ENCODE data around the gene STAT5A.
"Not testable (repeated sequence)": the region's sequence is repeated elsewhere in the genome, so short reads cannot be mapped to it uniquely, and the experiment has no call there.

The STAT5A gene

DNA sequence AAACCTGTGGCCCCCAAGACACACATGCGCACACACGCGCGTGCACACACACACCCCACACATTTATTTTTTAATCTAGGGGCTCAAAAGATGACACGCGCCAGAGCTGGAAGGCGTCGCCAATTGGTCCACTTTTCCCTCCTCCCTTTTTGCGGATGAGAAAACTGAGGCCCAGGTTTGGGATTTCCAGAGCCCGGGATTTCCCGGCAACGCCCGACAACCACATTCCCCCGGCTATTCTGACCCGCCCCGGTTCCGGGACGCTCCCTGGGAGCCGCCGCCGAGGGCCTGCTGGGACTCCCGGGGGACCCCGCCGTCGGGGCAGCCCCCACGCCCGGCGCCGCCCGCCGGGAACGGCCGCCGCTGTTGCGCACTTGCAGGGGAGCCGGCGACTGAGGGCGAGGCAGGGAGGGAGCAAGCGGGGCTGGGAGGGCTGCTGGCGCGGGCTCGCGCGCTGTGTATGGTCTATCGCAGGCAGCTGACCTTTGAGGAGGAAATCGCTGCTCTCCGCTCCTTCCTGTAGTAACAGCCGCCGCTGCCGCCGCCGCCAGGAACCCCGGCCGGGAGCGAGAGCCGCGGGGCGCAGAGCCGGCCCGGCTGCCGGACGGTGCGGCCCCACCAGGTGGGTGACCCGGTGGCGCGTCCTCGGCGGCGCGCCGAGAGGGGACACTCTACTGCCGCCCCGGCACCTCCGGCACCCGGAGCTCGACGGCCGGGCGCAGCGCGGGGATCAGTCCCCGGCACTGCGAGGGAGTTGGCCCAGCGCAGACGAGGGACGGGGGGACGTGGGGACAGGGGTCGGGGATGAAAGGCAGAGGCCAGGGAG lies at the start of gene STAT5A:
Gene STAT5A (plus strand): TSS at position 522 of the 826 bp plus-strand sequence. CDS start 914 bp downstream, outside the sequence.
- DNase-seq = peak; percentile 62 to 65

GRCh38 chr17:42239576-42239975 lies 48.7 kb upstream of the STAT5A start:
- DNase-seq = not testable (repeated sequence)

DNA sequence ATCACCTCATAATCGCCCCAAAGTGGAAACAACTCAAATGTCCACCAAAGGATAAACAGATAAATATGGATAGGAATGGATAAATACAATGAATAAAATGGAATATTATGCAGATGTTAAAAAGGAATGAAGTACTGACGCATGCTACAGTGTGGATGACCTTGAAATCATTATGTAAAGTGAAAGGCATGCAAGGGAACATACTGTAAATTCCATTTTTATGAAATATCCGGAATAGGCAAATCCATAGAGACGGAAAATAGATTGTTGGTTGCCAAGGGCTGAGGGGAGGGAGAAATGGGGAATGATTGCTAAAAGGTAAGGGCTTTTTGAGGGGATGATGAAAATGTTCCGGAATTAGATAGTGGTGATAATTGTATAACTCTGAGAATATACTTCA lies 48.1 kb upstream of the STAT5A start:
- no peak for DNase-seq

GRCh38 chr17:42240863-42241262 lies 47.4 kb upstream of the STAT5A start:
- DNase-seq = not testable (repeated sequence)

GRCh38 chr17:42241871-42242270 lies 46.4 kb upstream of the STAT5A start:
- DNase-seq = no peak

DNA sequence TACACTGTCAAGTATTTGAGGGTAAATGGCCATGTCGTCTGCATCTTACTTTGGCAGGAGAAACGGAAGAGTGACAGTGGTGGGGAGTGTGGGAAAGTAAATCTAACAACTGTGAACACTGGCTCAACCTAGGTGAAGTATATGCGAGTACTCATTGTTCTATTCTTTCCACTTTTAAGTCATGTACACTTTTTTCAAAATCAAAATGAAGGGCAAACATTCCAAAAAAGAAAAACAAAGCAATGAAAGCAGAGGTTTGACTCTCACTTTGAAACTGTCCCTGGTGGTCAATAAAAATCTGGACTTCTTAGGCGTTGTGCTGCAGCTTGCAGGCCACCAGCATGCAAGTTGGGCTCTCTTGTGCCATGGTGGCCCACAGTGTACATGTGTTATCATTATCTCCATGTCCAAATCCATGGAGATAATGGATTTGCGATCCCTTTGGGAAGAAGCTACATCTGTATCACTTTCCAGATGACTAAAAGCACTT lies 44.8 kb upstream of the STAT5A start:
- DNase-seq = no peak

DNA sequence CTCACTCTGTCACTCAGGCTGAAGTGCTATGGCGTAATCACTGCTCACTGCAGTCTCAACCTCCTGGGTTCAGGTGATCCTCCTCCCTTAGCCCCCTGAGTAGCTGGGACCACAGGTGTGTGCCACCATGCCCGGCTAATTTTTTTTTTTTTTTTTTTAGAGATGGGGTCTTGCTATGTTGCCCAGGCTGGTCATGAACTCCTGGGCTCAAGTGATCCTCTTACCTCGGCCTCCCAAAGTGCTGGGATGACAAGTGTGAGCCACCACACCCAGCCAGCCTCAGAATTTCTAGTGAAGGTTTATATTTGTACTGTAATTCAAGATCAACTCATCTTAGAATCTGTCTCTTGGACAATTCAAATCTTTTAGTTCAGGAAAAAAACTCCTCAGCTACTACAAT lies 44.2 kb upstream of the STAT5A start:
- DNase-seq = not testable (repeated sequence)

GRCh38 chr17:42245183-42245582 lies 43.1 kb upstream of the STAT5A start:
- not testable (repeated sequence) for DNase-seq

DNA sequence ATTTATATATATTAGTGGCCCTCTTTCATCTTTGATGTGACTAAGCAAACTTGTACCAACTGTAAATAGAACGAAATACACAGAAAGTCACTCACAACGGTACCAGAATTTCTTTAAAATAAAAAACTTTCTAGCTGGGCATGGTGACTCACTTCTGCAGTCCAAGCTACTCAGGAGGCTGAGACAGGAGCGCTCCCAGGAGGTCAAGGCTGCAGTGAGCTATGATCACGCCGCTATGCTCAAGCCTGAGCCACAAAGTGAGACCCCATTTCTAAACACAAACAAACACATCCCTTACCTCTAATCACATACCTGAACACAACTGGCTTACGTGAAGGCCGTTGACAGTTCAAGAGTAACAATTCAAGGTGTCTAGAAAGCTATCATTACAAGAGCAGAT lies 41.8 kb upstream of the STAT5A start:
- DNase-seq = no peak

DNA sequence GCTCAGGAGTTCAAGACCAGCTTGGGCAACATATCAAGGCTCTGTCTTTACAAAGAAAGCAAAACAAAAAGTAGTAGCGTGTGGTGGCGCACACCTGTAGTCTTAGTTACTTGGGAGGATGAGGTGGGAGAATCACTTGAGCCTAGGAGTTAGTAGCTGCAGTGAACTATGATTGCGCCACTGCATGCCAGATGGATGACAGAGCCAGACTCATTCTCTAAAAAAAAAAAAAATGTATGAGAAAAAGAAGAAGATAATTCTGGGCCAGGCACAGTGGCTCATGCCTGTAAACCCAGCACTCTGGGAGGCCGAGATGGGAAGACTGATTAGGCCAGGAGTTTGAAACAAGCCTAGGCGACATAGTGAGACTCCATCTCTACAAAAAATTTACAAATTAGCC lies 40.6 kb upstream of the STAT5A start:
- no peak for DNase-seq

- DNase-seq = peak; percentile 52 to 58
Measured at GRCh38 chr17:42248351-42249179, 39.7 kb upstream of the STAT5A start.

GRCh38 chr17:42249681-42250446 lies 38.4 kb upstream of the STAT5A start:
- DNase-seq = peak in 1 of 2 donors; percentile 47

- no peak for DNase-seq
Measured at GRCh38 chr17:42251115-42251514, 37.2 kb upstream of the STAT5A start.

GRCh38 chr17:42252597-42253550 lies 35.4 kb upstream of the STAT5A start:
- DNase-seq = no peak

- no peak for DNase-seq
Measured at GRCh38 chr17:42253578-42253977, 34.7 kb upstream of the STAT5A start.

GRCh38 chr17:42255445-42255844 lies 32.9 kb upstream of the STAT5A start:
- DNase-seq = no peak

- no peak for DNase-seq
Measured at GRCh38 chr17:42260318-42260717, 28.0 kb upstream of the STAT5A start.

DNA sequence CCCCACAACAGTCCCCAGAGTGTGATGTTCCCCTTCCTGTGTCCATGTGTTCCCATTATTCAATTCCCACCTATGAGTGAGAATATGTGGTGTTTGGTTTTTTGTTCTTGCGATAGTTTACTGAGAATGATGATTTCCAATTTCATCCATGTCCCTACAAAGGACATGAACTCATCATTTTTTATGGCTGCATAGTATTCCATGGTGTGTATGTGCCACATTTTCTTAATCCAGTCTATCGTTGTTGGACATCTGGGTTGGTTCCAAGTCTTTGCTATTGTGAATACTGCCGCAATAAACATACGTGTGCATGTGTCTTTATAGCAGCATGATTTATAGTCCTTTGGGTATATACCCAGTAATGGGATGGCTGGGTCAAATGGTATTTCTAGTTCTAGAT lies 23.9 kb upstream of the STAT5A start:
- not testable (repeated sequence) for DNase-seq

DNA sequence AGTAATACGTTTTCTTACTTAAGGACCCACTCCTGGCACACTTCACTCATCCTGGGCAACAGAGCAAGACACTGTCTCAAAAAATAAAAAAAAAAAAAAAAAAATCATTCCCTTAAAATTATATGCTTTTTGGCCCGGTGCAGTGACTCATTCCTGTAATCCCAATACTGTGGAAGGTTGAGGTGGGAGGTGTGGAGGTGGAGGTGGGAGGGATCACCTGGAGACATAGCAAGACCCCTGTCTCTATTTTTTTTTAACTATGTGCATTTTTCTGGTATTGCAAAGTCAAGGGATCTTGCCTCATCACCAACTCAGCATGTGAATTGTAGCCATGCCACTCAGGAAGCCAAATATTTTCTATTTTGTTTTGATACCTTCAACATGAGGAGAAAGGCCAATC lies 21.8 kb upstream of the STAT5A start:
- no peak for DNase-seq

DNA sequence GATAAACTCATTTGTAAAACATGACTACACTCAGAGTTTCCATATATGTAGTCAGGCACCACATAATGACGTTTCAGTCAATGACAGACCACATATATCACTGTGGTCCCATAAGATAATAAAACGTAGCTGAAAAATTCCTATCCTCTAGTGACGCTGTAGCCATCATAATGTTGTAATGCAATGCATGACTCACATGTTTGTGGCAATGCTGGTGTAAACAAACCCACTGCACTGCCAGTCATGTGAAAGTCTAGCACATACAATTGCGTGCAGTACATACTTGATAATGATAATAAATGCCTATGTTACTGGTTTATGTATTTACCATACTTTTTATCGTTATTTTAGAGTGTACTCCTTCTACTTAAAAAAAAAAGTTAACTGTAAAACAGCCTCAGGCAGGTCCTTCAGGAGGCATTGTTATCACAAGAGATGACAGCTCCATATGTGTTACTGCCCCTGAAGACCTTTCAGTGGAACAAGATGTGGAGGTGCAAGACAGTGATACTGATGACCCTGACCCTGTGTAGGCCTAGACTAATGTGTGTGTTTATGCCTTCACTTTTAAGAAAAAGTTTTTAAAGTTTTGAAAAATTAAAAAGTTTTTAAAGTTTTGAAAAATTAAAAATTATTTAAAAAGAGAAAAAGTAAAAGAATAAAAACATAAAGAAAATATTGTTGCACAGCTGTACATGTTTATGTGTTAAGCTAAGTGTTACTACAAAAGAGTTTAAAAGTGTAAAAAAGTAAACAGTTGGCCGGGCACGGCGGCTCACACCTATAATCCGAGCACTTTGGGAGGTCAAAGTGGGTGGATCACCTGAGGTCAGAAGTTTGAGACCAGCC lies 21.2 kb upstream of the STAT5A start:
- no peak for DNase-seq

- DNase-seq = no peak
Measured at GRCh38 chr17:42268236-42268635, 20.1 kb upstream of the STAT5A start.

All from stimulated activated CD4-positive, alpha-beta T cell treated with anti-CD3 and anti-CD28 coated beads, Interleukin-2, amount 100 ng/mL, for 48 hours (primary cell).